Neural cell (in vitro differentiated cells): ENCODE data around the gene STRA6.

ENCODE experiments used
- TF ChIP-seq, protein P1 (sequence below): fragments of 450-650 bp; IDR thresholded peaks from 2 replicates; pipeline ENCODE4 v1.5.1; 2014; ENCODE audit warnings: antibody characterized with exemption, mild to moderate bottlenecking, moderate library complexity; ENCODE audit not compliant: poor library complexity, severe bottlenecking
- TF ChIP-seq, protein P2 (sequence below): IDR thresholded peaks from 2 replicates; pipeline ENCODE4 v1.6.1; 2012; ENCODE audit warnings: borderline replicate concordance

- TF ChIP-seq, protein P1, sequence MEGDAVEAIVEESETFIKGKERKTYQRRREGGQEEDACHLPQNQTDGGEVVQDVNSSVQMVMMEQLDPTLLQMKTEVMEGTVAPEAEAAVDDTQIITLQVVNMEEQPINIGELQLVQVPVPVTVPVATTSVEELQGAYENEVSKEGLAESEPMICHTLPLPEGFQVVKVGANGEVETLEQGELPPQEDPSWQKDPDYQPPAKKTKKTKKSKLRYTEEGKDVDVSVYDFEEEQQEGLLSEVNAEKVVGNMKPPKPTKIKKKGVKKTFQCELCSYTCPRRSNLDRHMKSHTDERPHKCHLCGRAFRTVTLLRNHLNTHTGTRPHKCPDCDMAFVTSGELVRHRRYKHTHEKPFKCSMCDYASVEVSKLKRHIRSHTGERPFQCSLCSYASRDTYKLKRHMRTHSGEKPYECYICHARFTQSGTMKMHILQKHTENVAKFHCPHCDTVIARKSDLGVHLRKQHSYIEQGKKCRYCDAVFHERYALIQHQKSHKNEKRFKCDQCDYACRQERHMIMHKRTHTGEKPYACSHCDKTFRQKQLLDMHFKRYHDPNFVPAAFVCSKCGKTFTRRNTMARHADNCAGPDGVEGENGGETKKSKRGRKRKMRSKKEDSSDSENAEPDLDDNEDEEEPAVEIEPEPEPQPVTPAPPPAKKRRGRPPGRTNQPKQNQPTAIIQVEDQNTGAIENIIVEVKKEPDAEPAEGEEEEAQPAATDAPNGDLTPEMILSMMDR, result no peak
- TF ChIP-seq, protein P2, sequence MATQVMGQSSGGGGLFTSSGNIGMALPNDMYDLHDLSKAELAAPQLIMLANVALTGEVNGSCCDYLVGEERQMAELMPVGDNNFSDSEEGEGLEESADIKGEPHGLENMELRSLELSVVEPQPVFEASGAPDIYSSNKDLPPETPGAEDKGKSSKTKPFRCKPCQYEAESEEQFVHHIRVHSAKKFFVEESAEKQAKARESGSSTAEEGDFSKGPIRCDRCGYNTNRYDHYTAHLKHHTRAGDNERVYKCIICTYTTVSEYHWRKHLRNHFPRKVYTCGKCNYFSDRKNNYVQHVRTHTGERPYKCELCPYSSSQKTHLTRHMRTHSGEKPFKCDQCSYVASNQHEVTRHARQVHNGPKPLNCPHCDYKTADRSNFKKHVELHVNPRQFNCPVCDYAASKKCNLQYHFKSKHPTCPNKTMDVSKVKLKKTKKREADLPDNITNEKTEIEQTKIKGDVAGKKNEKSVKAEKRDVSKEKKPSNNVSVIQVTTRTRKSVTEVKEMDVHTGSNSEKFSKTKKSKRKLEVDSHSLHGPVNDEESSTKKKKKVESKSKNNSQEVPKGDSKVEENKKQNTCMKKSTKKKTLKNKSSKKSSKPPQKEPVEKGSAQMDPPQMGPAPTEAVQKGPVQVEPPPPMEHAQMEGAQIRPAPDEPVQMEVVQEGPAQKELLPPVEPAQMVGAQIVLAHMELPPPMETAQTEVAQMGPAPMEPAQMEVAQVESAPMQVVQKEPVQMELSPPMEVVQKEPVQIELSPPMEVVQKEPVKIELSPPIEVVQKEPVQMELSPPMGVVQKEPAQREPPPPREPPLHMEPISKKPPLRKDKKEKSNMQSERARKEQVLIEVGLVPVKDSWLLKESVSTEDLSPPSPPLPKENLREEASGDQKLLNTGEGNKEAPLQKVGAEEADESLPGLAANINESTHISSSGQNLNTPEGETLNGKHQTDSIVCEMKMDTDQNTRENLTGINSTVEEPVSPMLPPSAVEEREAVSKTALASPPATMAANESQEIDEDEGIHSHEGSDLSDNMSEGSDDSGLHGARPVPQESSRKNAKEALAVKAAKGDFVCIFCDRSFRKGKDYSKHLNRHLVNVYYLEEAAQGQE, result no peak
Observed at GRCh38 chr15:74233373-74233772, 30.8 kb upstream of the STRA6 start.
